GM12874 (cell line): Measurements from ENCODE around the gene SPPL3.

Experiments
- CTCF ChIP-seq: IDR thresholded peaks from 2 replicates; pipeline ENCODE4 v1.5.1; 2011; ENCODE audit warnings: low read depth, mild to moderate bottlenecking, control low read depth, low read length, moderate library complexity; ENCODE audit not compliant: insufficient read depth

SPPL3 gene

GRCh38 chr12:120940006-120940405 lies 35.8 kb upstream of the SPPL3 start:
- TF ChIP-seq CTCF: no peak

- no peak for TF ChIP-seq CTCF
These were observed 35.4 kb upstream of the SPPL3 start for GRCh38 chr12:120939523-120939922.

- TF ChIP-seq CTCF: no peak
These were observed 34.3 kb upstream of the SPPL3 start for GRCh38 chr12:120938496-120938895.

- TF ChIP-seq CTCF: no peak
These were observed 32.0 kb upstream of the SPPL3 start for GRCh38 chr12:120936197-120936596.

- no peak for TF ChIP-seq CTCF
These were observed 29.6 kb upstream of the SPPL3 start for GRCh38 chr12:120933786-120934185.

GRCh38 chr12:120932956-120933526 lies 28.9 kb upstream of the SPPL3 start:
- no peak for TF ChIP-seq CTCF

- no peak for TF ChIP-seq CTCF
These were observed 27.9 kb upstream of the SPPL3 start for GRCh38 chr12:120932058-120932457.
